Activated T-helper 1 cell treated with anti-CD3 and anti-CD28 coated beads, Interleukin-12 subunit alpha, Interleukin-12 subunit beta, Interleukin-2, Interleukin-4 antibody, amounts not matched to agents 30 ng/mL and 10 ng/mL and 1 ng/mL, durations not matched to agents 14 hours and 24 hours and 36 hours (primary cell): ENCODE data around the gene NDUFB8. TPM values are rescaled to one million over a fixed set of nuclear protein-coding genes. Genes with fewer than 3 reads are reported as not detected.
A peak's percentile ranks its signal among the peaks of the same experiment; 100 is the strongest.

Source experiments
- DNase-seq: peaks from one replicate; pipeline ENCODE4 v3.0.0; 2021; ENCODE audit warnings: low spot score
- H3K27ac Mint-ChIP-seq: one replicate; pipeline ENCODE4 v1.8.0; 2021; ENCODE audit warnings: mild to moderate bottlenecking, mixed read lengths
- H3K27me3 Mint-ChIP-seq: one replicate; pipeline ENCODE4 v1.8.0; 2022; ENCODE audit warnings: mild to moderate bottlenecking, moderate library complexity, mixed read lengths; ENCODE audit not compliant: insufficient read depth
- H3K36me3 Mint-ChIP-seq: one replicate; pipeline ENCODE4 v1.8.0; 2021; ENCODE audit warnings: low read depth, mixed read lengths
- H3K4me1 Mint-ChIP-seq: one replicate; pipeline ENCODE4 v1.8.0; 2021; ENCODE audit warnings: low read depth, mixed read lengths
- H3K4me3 Mint-ChIP-seq: one replicate; pipeline ENCODE4 v1.8.0; 2021; ENCODE audit warnings: mild to moderate bottlenecking, moderate library complexity, mixed read lengths
- H3K9me3 Mint-ChIP-seq: one replicate; pipeline ENCODE4 v1.8.0; 2021; ENCODE audit warnings: mixed read lengths
- intact Hi-C: fragments of 100-400 bp; cut with micrococcal nuclease; formaldehyde crosslinking; loops from one replicate; pipeline ENCODE4 v1.15.1; 2024
- total RNA-seq: library from RNA; stranded (reverse); gene quantifications from 2 replicates; pipeline ENCODE4 v1.2.3, GENCODE V29; 2022

Gene NDUFB8
- total RNA-seq, 1 donor from 2014 or later: 292 TPM

- peak; percentile 72 for DNase-seq
- no peaks in the 10 kb centered on the region for H3K9me3 Mint-ChIP-seq
- H3K27me3 Mint-ChIP-seq: peaks cover 34% of the 10 kb centered on the region
- no peak overlapping the region for H3K27ac Mint-ChIP-seq
- peaks cover 6% of the 10 kb centered on the region for H3K4me1 Mint-ChIP-seq
- peaks cover 7% of the 10 kb centered on the region for H3K36me3 Mint-ChIP-seq
- no peak overlapping the region for H3K4me3 Mint-ChIP-seq
- intact Hi-C loops: loop anchor here (1.0 to 5.0 kb wide), 5 partner anchors 95 to 450 kb away; no protein-coding TSS in a partner anchor
Measured at GRCh38 chr10:100562008-100562672, 32.5 kb upstream of the NDUFB8 start.

- intact Hi-C loops: loop anchor here (5.0 kb wide), 3 partner anchors 96 to 451 kb away; no protein-coding TSS in a partner anchor
- Mint-ChIP-seq H3K9me3 (no peaks in the 10 kb centered on the region), H3K36me3 (peaks cover 11% of the 10 kb centered on the region), H3K4me1 (peaks cover 6% of the 10 kb centered on the region), H3K27me3 (peaks cover 22% of the 10 kb centered on the region), H3K4me3 (no peak overlapping the region), H3K27ac (no peak overlapping the region)
- no peak for DNase-seq
Measured at GRCh38 chr10:100561005-100561404, 31.3 kb upstream of the NDUFB8 start.

GRCh38 chr10:100560248-100560647, 30.6 kb upstream of the NDUFB8 start:
- no peak for DNase-seq
- intact Hi-C loops: loop anchor here (1.0 to 5.0 kb wide), 4 partner anchors 97 to 452 kb away; no protein-coding TSS in a partner anchor
- peaks cover 6% of the 10 kb centered on the region for H3K4me1 Mint-ChIP-seq
- no peak overlapping the region for H3K27ac Mint-ChIP-seq
- no peak overlapping the region for H3K4me3 Mint-ChIP-seq
- H3K36me3 Mint-ChIP-seq: peaks cover 16% of the 10 kb centered on the region
- H3K27me3 Mint-ChIP-seq: peaks cover 20% of the 10 kb centered on the region
- no peaks in the 10 kb centered on the region for H3K9me3 Mint-ChIP-seq

GRCh38 chr10:100554902-100555301, 25.2 kb upstream of the NDUFB8 start:
- no peaks in the 10 kb centered on the region for H3K4me1 Mint-ChIP-seq
- H3K27ac Mint-ChIP-seq: no peak overlapping the region
- H3K27me3 Mint-ChIP-seq: no peaks in the 10 kb centered on the region
- H3K4me3 Mint-ChIP-seq: no peak overlapping the region
- no peak for DNase-seq
- peaks cover 22% of the 10 kb centered on the region for H3K36me3 Mint-ChIP-seq
- no peaks in the 10 kb centered on the region for H3K9me3 Mint-ChIP-seq
- intact Hi-C loops: no loop called here

GRCh38 chr10:100553929-100554328, 24.3 kb upstream of the NDUFB8 start:
- Mint-ChIP-seq H3K4me3 (no peak overlapping the region), H3K27ac (no peak overlapping the region), H3K9me3 (no peaks in the 10 kb centered on the region), H3K36me3 (peaks cover 29% of the 10 kb centered on the region), H3K27me3 (no peaks in the 10 kb centered on the region), H3K4me1 (no peaks in the 10 kb centered on the region)
- DNase-seq: no peak
- intact Hi-C loops: no loop called here

GRCh38 chr10:100551738-100552137, 22.1 kb upstream of the NDUFB8 start:
- Mint-ChIP-seq H3K36me3 (peaks cover 33% of the 10 kb centered on the region), H3K9me3 (no peaks in the 10 kb centered on the region), H3K4me1 (no peaks in the 10 kb centered on the region), H3K27ac (no peak overlapping the region), H3K27me3 (no peaks in the 10 kb centered on the region), H3K4me3 (no peak overlapping the region)
- intact Hi-C loops: no loop called here
- DNase-seq: no peak

- Mint-ChIP-seq H3K27ac (no peak overlapping the region), H3K27me3 (no peaks in the 10 kb centered on the region), H3K36me3 (peaks cover 36% of the 10 kb centered on the region), H3K4me3 (no peak overlapping the region), H3K4me1 (no peaks in the 10 kb centered on the region), H3K9me3 (no peaks in the 10 kb centered on the region)
- no peak for DNase-seq
- intact Hi-C loops: no loop called here
Measured at GRCh38 chr10:100551196-100551595, 21.5 kb upstream of the NDUFB8 start.

GRCh38 chr10:100544950-100545349, 15.3 kb upstream of the NDUFB8 start:
- Mint-ChIP-seq H3K4me1 (peaks cover 5% of the 10 kb centered on the region), H3K4me3 (no peak overlapping the region), H3K36me3 (peaks cover 54% of the 10 kb centered on the region), H3K27me3 (no peaks in the 10 kb centered on the region), H3K27ac (no peak overlapping the region), H3K9me3 (no peaks in the 10 kb centered on the region)
- no peak for DNase-seq
- intact Hi-C loops: no loop called here

GRCh38 chr10:100537475-100537874, 7.8 kb upstream of the NDUFB8 start:
- Mint-ChIP-seq H3K4me3 (no peak overlapping the region), H3K36me3 (peaks cover 32% of the 10 kb centered on the region), H3K4me1 (peaks cover 7% of the 10 kb centered on the region), H3K27me3 (no peaks in the 10 kb centered on the region), H3K9me3 (no peaks in the 10 kb centered on the region), H3K27ac (no peak overlapping the region)
- intact Hi-C loops: loop anchor here (2.0 to 10.0 kb wide), 3 partner anchors 309 to 923 kb away; partner anchors contain the start of genes CHUK, COX15 and CUTC
- DNase-seq: no peak

GRCh38 chr10:100535715-100536353, 6.2 kb upstream of the NDUFB8 start, which contains the start of gene HIF1AN:
Gene HIF1AN (plus strand): TSS chr10:100535943. CDS start chr10:100535959, 16 bp downstream.
- no peaks in the 10 kb centered on the region for H3K27me3 Mint-ChIP-seq
- peak; percentile 90 for DNase-seq
- no peaks in the 10 kb centered on the region for H3K9me3 Mint-ChIP-seq
- H3K4me1 Mint-ChIP-seq: peaks cover 16% of the 10 kb centered on the region
- intact Hi-C loops: loop anchor here (1.0 to 10.0 kb wide), 6 partner anchors 25 to 921 kb away; partner anchors contain the start of genes CHUK, COX15, CUTC and MRPL43
- no peak within 1 kb of the TSS for H3K27ac Mint-ChIP-seq
- peaks cover 26% of the 10 kb centered on the region for H3K36me3 Mint-ChIP-seq
- H3K4me3 Mint-ChIP-seq: no peak within 1 kb of the TSS

GRCh38 chr10:100535338-100535714, 5.7 kb upstream of the NDUFB8 start:
- H3K9me3 Mint-ChIP-seq: no peaks in the 10 kb centered on the region
- peaks cover 18% of the 10 kb centered on the region for H3K4me1 Mint-ChIP-seq
- no peak overlapping the region for H3K4me3 Mint-ChIP-seq
- H3K27me3 Mint-ChIP-seq: no peaks in the 10 kb centered on the region
- DNase-seq: no peak
- intact Hi-C loops: loop anchor here (1.0 to 10.0 kb wide), 4 partner anchors 24 to 921 kb away; partner anchors contain the start of genes COX15, CUTC and SLF2
- peaks cover 20% of the 10 kb centered on the region for H3K36me3 Mint-ChIP-seq
- no peak overlapping the region for H3K27ac Mint-ChIP-seq

GRCh38 chr10:100534726-100535125, 5.1 kb upstream of the NDUFB8 start:
- no peaks in the 10 kb centered on the region for H3K27me3 Mint-ChIP-seq
- intact Hi-C loops: loop anchor here (1.0 to 10.0 kb wide), 5 partner anchors 23 to 920 kb away; partner anchors contain the start of genes COX15, CUTC, ERLIN1 and SLF2
- no peak overlapping the region for H3K27ac Mint-ChIP-seq
- no peak for DNase-seq
- H3K9me3 Mint-ChIP-seq: no peaks in the 10 kb centered on the region
- H3K36me3 Mint-ChIP-seq: peaks cover 23% of the 10 kb centered on the region
- no peak overlapping the region for H3K4me3 Mint-ChIP-seq
- peaks cover 24% of the 10 kb centered on the region for H3K4me1 Mint-ChIP-seq

GRCh38 chr10:100531761-100532160, 2.1 kb upstream of the NDUFB8 start:
- H3K9me3 Mint-ChIP-seq: no peaks in the 10 kb centered on the region
- H3K36me3 Mint-ChIP-seq: peaks cover 19% of the 10 kb centered on the region
- no peaks in the 10 kb centered on the region for H3K27me3 Mint-ChIP-seq
- DNase-seq: no peak
- H3K4me1 Mint-ChIP-seq: peaks cover 40% of the 10 kb centered on the region
- H3K4me3 Mint-ChIP-seq: no peak overlapping the region
- no peak overlapping the region for H3K27ac Mint-ChIP-seq
- intact Hi-C loops: loop anchor here (5.0 to 10.0 kb wide), 3 partner anchors 344 to 917 kb away; partner anchors contain the start of genes COX15, CUTC and ERLIN1
